NCI-H2081 (cell line): Measurements from ENCODE around the gene PSMD11.

Source experiments
- DNase-seq, 2 experiments: peaks; one replicate each; lab custom pipeline; 2025; lab: John Stamatoyannopoulos, UW

The PSMD11 gene

DNA sequence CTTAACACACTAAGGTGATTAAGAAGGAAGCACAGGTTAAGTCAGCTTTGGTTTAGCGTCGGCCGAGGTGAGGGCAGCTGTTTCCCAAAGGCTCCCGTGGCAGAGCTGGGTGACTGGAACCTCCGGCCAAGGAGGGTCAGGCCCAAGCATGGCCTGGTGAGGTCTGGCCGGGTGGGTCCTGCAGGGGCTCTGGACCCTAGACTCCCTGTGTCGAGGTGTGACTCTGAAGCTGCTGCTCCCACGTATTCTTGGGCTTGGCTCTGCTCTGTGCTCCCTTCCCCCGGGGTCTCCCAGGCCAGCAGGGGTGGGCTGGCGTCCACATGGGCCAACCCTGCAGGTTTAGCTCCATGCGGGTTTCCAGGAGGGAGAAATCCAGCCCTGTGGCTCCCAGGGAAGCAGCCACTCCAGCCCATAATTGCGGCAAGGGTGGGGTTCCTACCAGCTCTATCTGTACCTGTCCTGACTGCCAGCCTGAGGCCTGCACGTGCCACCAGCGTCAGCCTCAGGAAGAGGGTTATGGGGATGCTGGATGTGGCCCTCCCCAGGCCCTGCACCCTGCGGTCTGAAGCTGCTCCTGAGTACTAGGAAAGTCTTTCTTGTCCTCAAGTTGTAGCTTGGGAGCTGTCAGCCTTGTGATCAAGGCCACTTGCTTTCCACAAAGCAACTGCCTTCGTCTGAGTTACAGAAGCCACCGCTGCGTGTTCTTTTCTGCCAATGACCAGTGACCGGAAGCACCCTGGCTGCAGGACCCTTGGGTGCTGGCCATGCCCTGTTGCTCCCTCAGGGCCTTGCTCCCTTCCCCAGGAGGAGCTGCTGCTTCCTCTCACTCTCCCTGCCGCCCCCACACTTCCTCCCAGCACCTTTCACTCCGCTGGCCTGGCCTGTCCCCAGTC is 47.3 kb downstream of the PSMD11 start:
- DNase-seq: no peak

DNA sequence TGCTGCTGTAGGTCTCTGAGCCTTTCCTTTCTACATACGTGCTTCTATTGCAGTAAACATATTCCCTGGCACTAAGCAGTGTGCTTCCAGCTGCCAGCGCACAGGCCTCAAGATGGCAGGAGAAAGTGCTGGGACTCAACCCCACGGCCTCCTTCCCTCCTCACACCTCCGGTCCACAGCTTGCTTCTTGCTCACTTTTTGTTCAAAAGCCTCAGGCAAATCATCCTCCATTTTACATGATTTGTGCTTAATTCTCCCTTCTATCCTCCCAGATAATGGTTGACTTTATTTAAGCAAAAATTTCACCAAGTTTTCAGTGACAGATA is 47.9 kb downstream of the PSMD11 start:
- DNase-seq: no peak

DNA sequence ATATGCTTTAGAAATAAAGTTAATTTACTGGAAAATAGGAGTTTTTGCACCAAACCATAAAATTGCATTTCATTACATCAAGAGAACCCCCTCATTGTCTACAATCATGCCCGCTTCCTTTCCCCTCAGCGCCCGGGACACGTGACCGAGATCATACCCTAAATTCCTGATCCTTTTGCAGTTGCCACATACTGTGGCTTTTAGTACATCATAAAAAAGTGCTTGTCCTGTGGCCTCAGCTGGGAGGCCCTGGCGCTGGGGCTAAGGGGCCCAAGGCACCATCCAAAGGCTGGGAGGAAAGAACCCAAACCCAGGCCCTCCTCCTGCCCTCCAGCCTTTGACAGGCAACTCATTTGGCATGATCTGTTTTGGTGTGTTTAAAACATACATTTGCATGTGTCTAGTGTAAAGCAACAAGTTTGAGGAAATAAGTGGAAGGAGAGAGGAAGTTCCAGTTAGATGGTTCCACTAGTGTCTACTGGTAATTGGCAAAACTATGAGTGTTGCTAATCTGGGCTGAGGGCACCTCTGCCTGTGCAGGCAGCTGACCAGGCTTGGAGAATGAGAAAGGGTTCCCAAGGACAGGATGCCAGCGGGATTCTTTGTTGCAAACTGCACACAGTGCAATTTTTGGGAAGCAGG is 48.5 kb downstream of the PSMD11 start:
- DNase-seq: no peak

DNA sequence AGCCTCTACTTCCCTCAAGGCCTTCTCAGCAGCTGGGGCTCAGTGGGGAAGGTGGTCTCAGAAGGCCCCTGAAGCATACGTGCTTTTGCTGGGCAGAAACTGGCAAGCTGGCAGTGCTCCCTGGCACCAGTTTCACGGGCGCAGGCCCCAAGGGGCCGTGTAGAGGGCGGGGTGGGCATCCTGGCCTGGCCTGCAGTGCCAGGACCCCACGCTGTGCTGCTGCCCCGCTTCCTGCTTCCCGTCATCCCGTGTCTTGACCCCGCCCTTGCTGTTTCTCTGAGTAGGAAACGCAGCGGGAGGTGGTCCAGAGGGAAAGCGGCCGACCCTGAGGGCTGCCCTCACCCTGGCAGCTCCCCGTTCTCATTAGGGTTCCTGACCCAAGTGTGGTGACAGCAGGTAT is 49.3 kb downstream of the PSMD11 start:
- DNase-seq: no peak

DNA sequence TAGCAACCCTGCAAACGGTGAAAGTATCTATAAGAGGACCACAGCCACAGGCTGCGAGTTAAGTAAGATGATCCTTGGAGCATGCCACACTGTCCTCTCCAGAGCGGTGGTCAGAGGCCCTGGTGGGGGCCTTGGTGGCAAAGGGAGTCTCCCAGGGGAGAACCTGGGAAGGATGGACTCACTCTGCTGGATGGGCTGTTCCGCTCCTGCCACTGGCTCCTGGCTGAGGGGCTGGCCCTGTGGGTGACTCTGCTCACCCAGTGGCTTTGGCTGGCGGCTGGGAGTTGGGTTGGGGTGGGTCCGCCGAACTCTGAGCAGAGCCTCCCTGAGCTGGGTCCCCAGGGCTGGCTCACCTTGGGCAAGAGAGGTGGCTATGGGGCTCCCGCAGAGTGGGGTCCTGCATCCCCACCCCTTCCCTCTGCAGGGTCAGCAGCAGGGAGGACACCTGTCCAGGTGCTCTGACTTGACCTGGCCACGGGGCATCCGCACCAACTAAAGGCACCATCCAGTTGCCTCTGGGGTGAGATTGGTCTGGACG is 49.7 kb downstream of the PSMD11 start:
- DNase-seq: no peak

DNA sequence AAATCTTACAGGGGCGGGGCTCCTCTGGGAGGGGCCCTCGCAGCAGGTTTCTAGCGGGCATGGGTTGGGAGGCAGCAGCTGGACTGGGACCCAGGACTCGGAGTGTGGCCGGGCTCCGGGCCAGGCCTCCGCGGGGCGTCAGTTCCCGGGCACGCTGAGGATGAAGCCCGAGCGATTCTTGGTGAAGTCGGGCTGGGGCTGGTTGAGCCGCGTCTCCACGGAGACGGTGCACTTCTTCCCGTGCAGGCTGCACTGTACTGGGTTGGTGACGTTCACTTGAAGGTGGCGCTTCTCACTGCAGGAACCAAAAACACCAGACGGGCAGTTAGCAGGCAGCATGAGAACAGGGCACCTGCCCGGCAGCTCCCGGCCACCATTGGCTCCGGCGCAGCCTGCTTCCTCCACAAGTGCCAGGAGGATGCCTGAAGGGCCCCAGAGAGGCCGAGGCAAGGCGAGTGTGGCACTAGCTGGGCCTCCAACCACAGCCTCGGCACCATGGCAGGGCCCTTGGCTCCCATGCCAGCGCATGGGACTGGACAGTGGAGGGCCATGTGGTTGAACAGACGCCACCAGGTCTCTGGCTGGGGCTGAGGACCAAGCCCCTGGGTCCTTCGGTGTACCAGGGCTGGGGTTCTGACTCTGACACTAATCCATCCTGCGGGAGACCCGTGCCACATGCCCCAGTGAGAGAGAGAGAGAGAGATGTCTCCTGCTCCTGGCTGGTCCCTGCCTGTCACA is 50.5 kb downstream of the PSMD11 start:
- DNase-seq: peak; percentile 63 to 80

DNA sequence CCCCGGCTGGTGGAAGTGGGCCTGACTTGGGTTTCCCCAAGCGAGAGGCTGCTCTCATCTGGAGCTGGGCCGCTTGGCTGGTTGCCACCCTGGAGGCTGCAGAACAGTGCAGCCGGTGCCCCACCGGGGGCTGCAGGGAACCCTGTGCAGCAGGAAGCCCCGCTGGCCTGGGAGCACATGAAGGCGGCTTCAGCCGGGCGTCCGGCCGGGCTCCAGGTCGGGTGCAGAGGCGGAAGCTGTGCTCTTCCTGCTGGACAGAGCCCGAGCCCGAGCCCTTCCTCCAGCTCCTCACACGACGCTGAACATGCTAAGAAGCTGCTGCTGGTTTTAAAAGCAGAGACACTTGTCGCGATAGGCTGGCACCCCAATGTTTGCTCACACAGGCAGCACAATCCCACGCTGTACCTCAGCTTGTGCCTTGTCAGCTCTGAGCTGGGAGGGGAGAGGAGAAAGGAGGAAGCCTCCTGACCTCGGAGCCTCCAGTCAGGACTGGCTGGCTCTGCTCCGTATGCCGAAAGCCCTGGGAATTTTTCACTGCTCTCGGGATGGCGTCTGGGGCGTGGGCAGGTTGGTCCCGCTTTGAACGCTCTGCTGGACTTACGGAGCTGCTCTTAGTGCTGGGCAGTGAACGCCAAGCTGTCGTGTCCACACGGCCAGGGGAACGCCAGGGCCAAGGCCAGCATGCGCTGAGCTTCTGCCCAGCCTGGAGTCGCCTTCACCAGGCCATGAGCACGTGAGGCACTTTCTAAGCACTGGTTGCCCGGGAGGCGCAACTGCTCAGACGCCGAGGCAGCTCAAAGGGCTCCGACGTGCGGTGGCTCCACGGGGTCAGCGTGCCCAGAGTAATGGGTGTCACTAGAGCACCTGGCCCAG is 51.3 kb downstream of the PSMD11 start:
- DNase-seq: no peak

DNA sequence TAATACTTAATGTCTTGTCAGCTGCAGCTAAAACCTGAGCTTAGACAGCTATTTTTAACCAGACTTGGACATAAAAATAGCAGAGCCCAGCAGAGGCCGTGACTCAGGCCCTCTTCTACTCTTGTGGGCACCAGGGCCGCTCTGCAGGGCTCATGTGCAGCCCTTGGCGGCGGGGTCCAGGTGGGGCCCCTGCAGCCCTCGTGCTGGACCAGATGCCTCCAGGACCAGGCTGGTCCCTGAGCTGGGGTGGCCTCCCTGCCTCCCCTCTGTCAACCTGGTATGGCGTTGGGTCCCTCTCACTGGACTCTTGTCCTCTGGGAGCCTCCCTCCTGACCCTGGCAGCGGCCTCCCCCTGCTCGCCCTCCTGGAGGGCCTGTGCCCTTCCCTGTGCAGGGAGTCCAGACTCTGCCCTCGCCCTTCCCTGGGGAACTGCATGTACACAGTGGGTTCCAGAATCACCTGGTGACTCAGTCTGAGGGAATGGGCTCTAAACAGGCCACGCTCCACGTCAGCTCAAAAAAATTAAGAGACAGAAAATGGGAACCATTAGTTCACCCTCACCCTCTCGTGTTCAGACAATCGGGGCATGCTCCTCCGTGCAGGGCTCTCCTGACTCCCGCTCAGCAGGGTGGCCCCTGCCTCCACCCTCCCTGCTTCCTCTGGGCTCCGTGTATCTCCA is 52.2 kb downstream of the PSMD11 start:
- no peak for DNase-seq

DNA sequence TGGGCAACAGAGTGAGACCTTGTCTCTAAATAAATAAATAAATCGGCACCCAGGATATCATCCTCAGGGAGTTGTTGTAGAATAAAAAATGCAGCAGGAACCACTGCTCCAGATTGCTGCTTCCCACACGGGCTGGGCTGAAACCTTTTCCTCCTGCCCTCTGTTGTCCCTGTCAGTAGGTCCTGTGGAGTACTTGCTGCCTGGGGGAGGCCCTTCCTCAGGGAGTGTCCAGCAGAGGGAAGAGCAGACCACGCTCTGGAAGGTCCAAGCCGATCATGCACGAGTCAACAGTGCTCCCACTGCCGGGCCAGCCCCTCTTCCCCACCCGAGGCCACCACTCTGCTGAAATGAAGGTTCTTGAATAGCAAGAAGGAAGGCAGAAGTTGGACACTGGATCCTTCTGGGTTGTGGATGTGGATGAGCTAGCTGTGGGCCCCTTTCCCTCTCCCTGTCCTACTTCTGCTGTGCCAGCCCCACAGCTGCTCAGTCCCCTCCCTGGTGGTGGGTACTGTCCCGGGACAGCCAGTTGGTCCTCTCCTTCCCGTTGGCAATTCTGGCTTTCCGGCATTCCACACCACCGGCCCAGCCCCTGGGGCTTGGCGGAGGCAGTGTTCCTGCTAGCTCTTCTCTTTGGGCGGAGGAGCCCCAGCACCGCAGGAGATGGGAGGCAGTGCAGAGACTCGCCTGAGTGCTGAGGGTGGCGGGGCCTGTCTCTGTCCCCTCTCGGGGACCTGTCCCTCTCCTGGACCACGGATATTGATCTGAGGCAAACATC is 53.3 kb downstream of the PSMD11 start:
- no peak for DNase-seq

DNA sequence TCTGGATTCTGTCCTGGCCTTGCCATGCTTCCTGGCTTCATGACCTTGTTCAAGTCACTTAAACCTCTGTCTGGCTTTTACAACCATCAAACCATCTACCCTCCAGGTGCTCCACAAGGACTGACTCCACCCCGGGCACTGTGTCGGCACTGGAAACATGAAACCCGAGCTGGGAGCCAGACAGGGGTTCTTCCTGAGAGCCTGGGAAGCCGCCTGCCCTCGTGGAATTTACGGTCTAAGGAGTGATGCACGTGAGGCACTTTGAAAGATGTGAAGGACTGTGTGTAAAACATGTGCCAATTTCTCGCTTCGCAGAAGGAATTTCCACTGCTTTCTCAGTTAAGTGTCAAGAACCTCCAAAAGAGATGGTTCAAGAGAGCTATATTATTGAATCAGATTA is 54.1 kb downstream of the PSMD11 start:
- peak in 1 of 2 experiments; percentile 38 for DNase-seq

DNA sequence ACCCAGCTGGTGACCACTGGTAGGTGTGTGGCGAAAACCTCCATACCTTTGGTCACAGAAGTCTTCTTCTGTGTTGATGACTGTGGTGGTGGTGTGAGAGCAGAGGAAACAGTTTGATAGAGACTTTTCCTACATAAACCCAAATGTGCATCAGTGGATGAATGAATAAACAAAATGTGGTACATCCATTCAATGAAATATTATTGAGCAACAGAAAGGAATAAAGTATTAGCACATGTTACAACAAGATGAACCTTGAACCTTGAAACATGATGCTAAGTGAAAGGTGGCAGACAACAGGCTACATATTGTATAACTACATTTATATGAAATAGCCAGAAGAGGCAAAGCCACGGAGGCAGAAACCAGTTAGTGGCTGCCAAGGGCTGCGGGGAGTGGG is 57.7 kb downstream of the PSMD11 start:
- no peak for DNase-seq

DNA sequence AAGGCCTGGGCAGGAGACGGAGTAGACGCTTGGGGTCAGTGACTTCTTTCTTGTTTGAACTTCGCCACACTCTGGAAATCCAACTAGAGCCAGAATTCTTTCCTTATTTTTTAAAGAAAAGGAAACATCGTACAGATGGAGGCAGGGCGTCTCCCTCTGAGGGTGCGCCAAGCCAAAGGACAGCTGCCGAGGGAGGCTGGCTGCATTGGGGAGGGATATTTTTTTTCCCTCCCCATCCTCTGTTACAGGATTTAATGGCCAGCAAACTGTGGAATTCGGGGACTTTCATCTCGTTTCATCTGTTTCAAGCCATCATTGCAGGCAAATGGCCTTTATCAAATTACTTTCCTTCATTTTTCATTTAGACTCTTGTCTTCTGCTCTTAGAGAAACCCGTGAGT is 58.4 kb downstream of the PSMD11 start:
- no peak for DNase-seq

DNA sequence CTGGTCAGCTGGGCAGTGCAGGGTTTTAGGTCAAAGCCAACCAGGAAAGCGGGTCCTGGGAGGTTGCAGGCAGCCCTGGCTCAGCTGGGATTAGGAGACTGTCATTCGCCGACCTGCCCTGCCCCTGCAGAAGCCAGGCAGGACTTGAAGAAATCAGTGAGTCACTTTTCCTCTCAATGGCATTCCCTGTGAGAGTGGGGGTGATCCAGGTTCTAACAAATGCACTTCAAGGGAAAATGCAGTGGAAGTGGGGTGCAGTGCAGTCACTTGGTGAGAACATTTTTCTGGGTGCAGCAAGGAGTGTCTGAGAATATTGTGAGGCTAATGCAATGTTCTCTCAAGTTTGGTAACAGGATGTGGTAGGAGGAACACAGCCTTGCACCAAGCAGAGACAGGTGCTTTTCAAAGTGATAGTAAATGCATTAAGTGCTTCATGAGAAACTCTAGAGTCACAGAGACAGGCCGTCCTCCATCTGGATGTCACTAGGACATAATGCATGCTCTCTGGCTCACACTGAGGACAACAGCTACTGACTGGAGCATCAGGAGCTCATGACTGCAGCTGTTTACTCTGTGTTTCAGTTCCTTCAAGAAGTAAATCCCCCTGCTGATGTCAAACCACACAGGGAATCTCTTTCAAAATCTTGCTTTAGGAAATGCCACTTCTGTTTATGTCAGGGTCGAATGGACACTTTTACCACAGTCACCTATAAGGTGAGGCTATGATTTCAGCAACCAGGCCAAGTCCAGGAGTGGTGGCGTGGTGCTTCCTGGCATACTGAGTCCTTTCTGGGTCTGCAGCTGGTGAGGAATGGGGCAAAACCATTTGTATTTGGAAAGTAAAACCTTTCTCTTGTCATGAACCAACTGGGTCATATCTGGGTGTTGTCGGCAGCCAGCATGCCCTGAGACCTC is 59.2 kb downstream of the PSMD11 start:
- DNase-seq: no peak

DNA sequence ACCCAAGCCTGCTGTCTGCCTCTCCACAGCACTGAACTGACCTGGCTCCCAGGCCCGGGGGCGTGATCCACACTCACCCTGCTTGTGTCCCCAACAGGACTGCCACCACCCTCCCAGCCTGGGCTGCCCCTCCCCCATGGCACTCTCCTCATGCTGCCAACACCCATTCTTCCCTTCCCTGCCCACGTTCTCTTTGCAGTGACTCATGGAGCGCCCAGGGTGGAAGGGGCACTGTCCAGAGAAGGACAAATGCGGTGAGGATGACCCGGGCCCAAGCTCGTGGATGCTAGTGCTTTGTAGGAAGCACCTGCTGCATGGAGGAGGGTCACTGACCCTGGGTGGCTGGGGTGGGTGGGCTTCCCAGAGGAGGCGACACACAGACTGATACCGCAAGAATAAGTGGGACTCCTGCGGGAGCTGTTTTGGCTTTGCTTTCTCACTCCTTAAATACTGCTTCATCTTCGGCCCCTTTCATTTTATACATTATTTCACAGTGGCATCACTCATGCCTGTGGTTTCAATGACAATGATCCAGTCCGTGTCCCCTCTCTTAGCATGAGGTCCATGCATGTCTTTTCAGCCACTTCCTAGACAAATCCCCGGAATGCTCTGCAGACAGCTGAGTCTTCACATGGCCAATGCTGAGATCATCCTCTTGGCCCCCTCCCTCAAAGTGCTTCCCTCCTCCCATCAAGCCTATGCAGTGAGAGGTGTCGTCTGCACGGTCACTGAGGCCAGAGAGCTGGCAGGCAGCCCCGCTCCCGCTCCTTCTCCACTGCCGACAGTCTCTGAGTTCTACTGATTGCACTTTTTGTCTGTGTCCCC is 60.1 kb downstream of the PSMD11 start:
- no peak for DNase-seq

DNA sequence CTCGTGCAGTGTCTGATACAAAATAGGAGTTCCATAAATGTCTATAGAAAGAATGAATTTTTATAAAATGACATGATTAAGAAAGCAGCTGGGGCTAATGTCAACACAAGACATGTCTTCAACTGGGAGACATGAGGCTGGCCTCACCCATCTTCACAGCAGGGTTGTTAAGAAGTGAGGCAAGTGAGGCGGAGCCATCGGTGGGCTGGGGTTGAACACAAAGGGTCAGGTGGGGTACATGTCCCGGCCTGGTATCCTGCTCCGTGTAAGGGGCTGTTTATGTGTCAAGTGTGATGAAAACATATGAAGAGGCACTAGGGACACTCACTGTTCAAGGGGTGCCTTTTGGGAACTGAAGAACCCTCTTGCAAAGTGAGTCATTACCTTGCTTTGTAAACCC is 64.6 kb downstream of the PSMD11 start:
- no peak for DNase-seq

DNA sequence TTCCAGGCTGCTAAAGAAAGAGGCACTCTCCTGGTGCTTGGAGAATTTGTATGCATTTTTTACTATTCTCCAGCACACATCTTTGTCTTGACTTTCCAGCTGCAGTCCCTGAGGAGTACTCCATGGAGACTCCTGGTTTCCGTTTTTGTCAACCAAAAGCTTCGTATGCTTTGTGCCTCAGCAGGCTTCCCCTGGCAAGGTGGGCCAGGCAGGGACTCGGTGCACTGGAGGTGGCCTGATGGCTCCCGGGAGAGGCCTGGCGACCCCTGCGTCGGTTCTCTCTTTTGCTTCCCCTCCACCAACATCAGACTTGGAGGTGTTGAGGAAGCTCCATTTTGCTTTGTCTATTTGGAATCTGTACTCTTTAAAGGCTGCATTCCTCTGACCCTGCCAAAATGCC is 66.2 kb downstream of the PSMD11 start:
- DNase-seq: no peak

DNA sequence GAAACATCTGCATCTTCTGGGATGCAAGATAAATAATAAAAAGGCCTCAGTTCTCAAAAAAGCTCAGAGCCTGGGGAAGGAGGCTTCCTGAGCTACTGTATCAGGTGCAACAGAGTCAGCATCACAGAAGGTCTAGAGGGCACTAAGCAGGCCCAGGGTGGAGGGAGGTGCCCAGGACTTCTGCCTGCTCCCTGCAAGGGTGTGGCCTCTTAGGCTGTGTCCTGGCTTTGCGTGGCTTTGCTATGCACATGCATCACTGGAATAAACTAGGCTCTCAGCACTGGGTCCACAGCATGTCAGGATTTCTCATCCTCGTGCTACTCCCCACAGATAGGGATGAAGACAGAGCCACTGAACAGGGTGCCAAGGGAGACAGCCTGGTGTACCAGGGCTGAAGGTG is 68.0 kb downstream of the PSMD11 start:
- DNase-seq: no peak

DNA sequence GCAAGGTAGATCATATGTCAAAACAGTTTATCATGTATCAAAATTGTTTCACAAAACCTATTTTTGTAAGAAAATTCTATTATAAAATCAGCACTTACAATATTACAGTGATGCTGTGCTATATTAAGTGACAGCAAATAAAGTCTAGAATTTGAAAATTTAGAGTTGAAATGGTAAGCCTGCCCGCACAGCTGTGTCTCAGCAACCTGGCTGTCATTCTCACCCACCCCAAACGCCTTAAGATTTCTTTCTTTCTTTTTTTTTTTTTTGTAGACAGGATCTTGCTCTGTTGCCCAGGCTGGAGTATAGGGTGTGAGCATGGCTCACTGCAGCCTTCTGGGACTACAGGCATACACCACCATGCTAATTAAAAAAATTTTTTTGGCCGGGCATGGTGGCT is 69.3 kb downstream of the PSMD11 start:
- DNase-seq: no peak
